ENCODE measurements around the gene MRPS11. TPM values are rescaled to one million over a fixed set of nuclear protein-coding genes. Genes with fewer than 3 reads are reported as not detected.

Gene MRPS11
- total and polyA plus RNA-seq, 2 of the 4 experiments (the other 2 are of a cell fraction): 66.1 to 87.8 TPM

GRCh38 chr15:88498996-88499395 lies 31.5 kb downstream of the MRPS11 start:
- Histone ChIP-seq H2AK9ac (replicated peaks; ENCODE audit: low read depth, low read length, poor library complexity) (no peak overlapping the region), H2AFZ (replicated peaks; ENCODE audit: low read length, poor library complexity) (no peak overlapping the region), H2AK5ac (ENCODE audit: low read depth, low read length) (no peak overlapping the region), H3K4ac (ENCODE audit: low read depth, low read length) (no peak overlapping the region), H4K20me1 (ENCODE audit: insufficient read depth, low read length) (no peaks in the 10 kb centered on the region), H2BK5ac (ENCODE audit: low read depth, low read length, poor library complexity, severe bottlenecking) (no peak overlapping the region), H3K27ac (ENCODE audit: insufficient read depth, low read length) (no peak overlapping the region), H3K4me3 (ENCODE audit: insufficient read depth, low read depth, low read length) (no peak overlapping the region), H4K8ac (ENCODE audit: low read depth in 2 of 2, low read length in 2 of 2) (no peak overlapping the region), H3K23ac (ENCODE audit: low read depth, low read length) (no peak overlapping the region), H2BK20ac (ENCODE audit: low read depth, low read length) (no peak overlapping the region), H2BK120ac (ENCODE audit: low read depth, low read length) (no peak overlapping the region), H3K4me1 (ENCODE audit: control insufficient read depth, insufficient read depth, low read length) (no peaks in the 10 kb centered on the region), H3K79me1 (ENCODE audit: low read depth in 1 of 2, low read length in 2 of 2) (no peaks in the 10 kb centered on the region), H4K91ac (ENCODE audit: insufficient read depth, low read depth, low read length) (no peak overlapping the region), H3K27me3 (ENCODE audit: control insufficient read depth, insufficient read depth, low read length) (no peaks in the 10 kb centered on the region), H3K4me2 (ENCODE audit: low read depth, low read length) (no peak overlapping the region), H3K9ac (ENCODE audit: low read depth, low read length) (no peak overlapping the region), H3K36me3 (ENCODE audit: control insufficient read depth, insufficient read depth, low read length) (no peaks in the 10 kb centered on the region; the same call in 1 of the 2 replicates), H2BK15ac (ENCODE audit: low read depth, low read length) (no peak overlapping the region), H3K18ac (ENCODE audit: low read depth, low read length) (no peak overlapping the region), H3K9me1 (ENCODE audit: insufficient read depth, low read length) (0 out of 2 replicates have a peak, but pooled peaks cover 3% of the 10 kb centered on the region), H3K9me3 (ENCODE audit: control insufficient read depth, insufficient read depth, low read length) (no peaks in the 10 kb centered on the region), H3K14ac (replicated peaks; ENCODE audit: low read depth, low read length) (no peak overlapping the region), H4K5ac (ENCODE audit: low read depth, low read length) (no peak overlapping the region), H3K56ac (ENCODE audit: extremely low read depth, insufficient read depth, low read length) (no peak overlapping the region)
- intact Hi-C loops (cut with micrococcal nuclease): no loop called here
- no peak for TF ChIP-seq POLR2A (IDR thresholded peaks at IDR 0.05; ENCODE audit: low read depth, low read length)
- no peak for TF ChIP-seq MAZ (IDR thresholded peaks at IDR 0.05; ENCODE audit: borderline replicate concordance, low read depth, low read length)
- no peak for TF ChIP-seq SMC3 (IDR thresholded peaks at IDR 0.05; ENCODE audit: low read depth, low read length)
- no peak for TF ChIP-seq CEBPB (IDR thresholded peaks at IDR 0.05; ENCODE audit: low read depth, low read length)
- TF ChIP-seq FOS (IDR thresholded peaks at IDR 0.05; ENCODE audit: low read depth, low read length): no peak
- no peak for TF ChIP-seq RCOR1 (IDR thresholded peaks at IDR 0.05; ENCODE audit: insufficient replicate concordance, low read length)
- POLR2A ChIA-PET (ENCODE audit: unreplicated experiment): no interaction called here
- in situ Hi-C loops (cut with MboI; ENCODE audit: low sequenced_read_pairs): loop anchor here (25.0 kb wide), 2 partner anchors 338 to 513 kb away; no protein-coding TSS in a partner anchor
- CTCF ChIA-PET: no interaction called here
- 100% methylated on average over 1 of the region's 3 CpGs; no CpG with 5 or more reads in 1 of the 2 experiments for WGBS, 2 experiments (ENCODE audit: extremely low coverage in 2 of 2, insufficient read length in 1 of 2)
- no peak for DNase-seq
- ATAC-seq (ENCODE audit: low read depth): no peak
- no TSS peak for BruUV-seq (replicated peaks)
- dilution Hi-C loops (cut with HindIII; ENCODE audit: low sequenced_read_pairs, unreplicated experiment): no loop called here

Measured in IMR-90 (cell line).